ENCODE data around the gene RBM19. TPM values are rescaled to one million over a fixed set of nuclear protein-coding genes. Genes with fewer than 3 reads are reported as not detected.

RBM19 gene
- polyA plus RNA-seq, 2 of the 4 experiments (the other 2 are of a cell fraction): 16.0 to 18.6 TPM

- no peak for FAIRE-seq
- H3K9me3 ChIP-seq: no peaks in the 10 kb centered on the region
- DNase-seq (ENCODE audit: low read depth in 1 of 2, low spot score in 1 of 2): no peak
- no peak overlapping the region for H3K4me2 ChIP-seq
- ATAC-seq: no peak
- POLR2A ChIA-PET: no interaction called here
- CTCF ChIA-PET: no interaction called here
- H3K4me3 ChIP-seq: no peak overlapping the region
- TF ChIP-seq BHLHE40 (IDR thresholded peaks at IDR 0.05; ENCODE audit: low read depth, low read length): no peak
- TF ChIP-seq TFCP2L1 (CRISPR knock-in tag; IDR thresholded peaks at IDR 0.05): no peak
- no peak for TF ChIP-seq FOSL2 (IDR thresholded peaks at IDR 0.05)
- no peak for TF ChIP-seq FOSL2 (CRISPR knock-in tag; IDR thresholded peaks at IDR 0.05)
- TF ChIP-seq ZNF302 (CRISPR knock-in tag; IDR thresholded peaks at IDR 0.05): no peak
- no peak for TF ChIP-seq POLR2AphosphoS2 (conservative IDR thresholded peaks at IDR 0.05; ENCODE audit: low read length)
- TF ChIP-seq EP300 (IDR thresholded peaks at IDR 0.05): no peak
- no peak for TF ChIP-seq NR3C1 (IDR thresholded peaks at IDR 0.05)
- TF ChIP-seq EHF (CRISPR knock-in tag; IDR thresholded peaks at IDR 0.05): no peak
- TF ChIP-seq EHMT2 (IDR thresholded peaks at IDR 0.05; ENCODE audit: low read depth): no peak
- H3K4me1 ChIP-seq: no peaks in the 10 kb centered on the region
- H3K27ac ChIP-seq: no peak overlapping the region
Measured at GRCh38 chr12:113797535-113797868, 168.6 kb downstream of the RBM19 start.

DNA sequence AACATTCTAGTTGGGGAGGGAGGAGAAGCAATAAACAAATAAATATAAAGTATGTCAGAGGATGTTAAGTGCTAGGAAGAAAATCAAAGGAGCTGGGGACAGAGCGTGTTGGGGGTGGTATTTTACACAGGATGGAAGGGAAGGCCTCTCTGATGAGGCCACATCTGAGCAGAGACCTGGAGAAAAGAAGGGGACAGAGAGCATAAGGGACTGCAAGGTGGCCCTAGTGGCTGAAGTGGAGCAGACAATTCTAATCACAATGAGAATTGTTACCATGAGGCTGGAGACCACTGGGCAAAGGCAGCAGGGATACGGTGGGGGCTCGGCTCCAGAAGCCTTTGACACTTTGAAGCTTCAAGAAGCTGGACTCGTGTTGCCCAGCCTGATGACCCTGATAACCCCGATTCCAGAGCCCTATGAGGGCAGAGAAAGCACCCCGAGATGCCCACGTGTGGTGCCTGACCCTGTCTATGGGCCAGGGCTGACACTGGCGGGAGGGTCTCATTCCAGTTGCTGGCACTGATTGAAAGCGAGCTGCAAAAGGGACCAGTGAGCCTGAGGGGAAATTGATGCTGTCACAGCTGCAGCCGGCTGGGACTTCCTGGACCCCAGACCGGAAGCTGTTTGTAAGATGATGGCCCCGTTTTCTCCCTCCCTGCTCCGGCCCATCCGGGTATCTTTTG is 169.1 kb downstream of the RBM19 start:
- POLR2A ChIA-PET: no interaction called here
- no peak overlapping the region for H3K4me2 ChIP-seq
- DNase-seq (ENCODE audit: low read depth in 1 of 2, low spot score in 1 of 2) (no peak), FAIRE-seq (no peak), ATAC-seq (no peak)
- no peak overlapping the region for H3K4me3 ChIP-seq
- WGBS (ENCODE audit: missing lambda C conversion rate): 78% methylated on average over 14 of the region's 14 CpGs
- TF ChIP-seq HOXA7 (CRISPR knock-in tag; IDR thresholded peaks at IDR 0.05) (no peak), USF2 (IDR thresholded peaks at IDR 0.05) (no peak), TFCP2L1 (CRISPR knock-in tag; IDR thresholded peaks at IDR 0.05) (no peak), NFE2L2 (conservative IDR thresholded peaks at IDR 0.05; ENCODE audit: low read length) (no peak), HEYL (CRISPR knock-in tag; IDR thresholded peaks at IDR 0.05) (no peak), TP53 (CRISPR knock-in tag; IDR thresholded peaks at IDR 0.05) (no peak), MAFK (IDR thresholded peaks at IDR 0.05; ENCODE audit: partially characterized antibody) (no peak), PBX3 (IDR thresholded peaks at IDR 0.05) (no peak), FOSL2 (IDR thresholded peaks at IDR 0.05) (no peak), FOSL2 (CRISPR knock-in tag; IDR thresholded peaks at IDR 0.05) (no peak), RARB (CRISPR knock-in tag; IDR thresholded peaks at IDR 0.05) (no peak), HOXB13 (CRISPR knock-in tag; IDR thresholded peaks at IDR 0.05; ENCODE audit: low read depth) (no peak), MAX (IDR thresholded peaks at IDR 0.05) (no peak), KDM1A (IDR thresholded peaks at IDR 0.05; ENCODE audit: low read depth) (no peak), SMC3 (IDR thresholded peaks at IDR 0.05) (no peak), GATA3 (IDR thresholded peaks at IDR 0.05; ENCODE audit: borderline replicate concordance) (no peak), ZFP36 (IDR thresholded peaks at IDR 0.05; ENCODE audit: borderline replicate concordance, partially characterized antibody) (no peak), POLR2AphosphoS2 (conservative IDR thresholded peaks at IDR 0.05; ENCODE audit: low read length) (no peak), ESRRA (IDR thresholded peaks at IDR 0.05; ENCODE audit: borderline replicate concordance, low read length) (no peak)
- TF ChIP-seq, protein P1, sequence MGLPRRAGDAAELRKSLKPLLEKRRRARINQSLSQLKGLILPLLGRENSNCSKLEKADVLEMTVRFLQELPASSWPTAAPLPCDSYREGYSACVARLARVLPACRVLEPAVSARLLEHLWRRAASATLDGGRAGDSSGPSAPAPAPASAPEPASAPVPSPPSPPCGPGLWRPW (IDR thresholded peaks at IDR 0.05): no peak
- no peak overlapping the region for H3K27ac ChIP-seq
- CTCF ChIA-PET: interaction anchor here (0.9 kb wide), 1 partner anchor 345 kb away, joined by 3 read pairs; no protein-coding TSS in a partner anchor
- H3K9me3 ChIP-seq: no peaks in the 10 kb centered on the region
- no peaks in the 10 kb centered on the region for H3K4me1 ChIP-seq

Measured in A549 (cell line).